DND-41 (cell line): ENCODE data around the gene LCE1F.

Experiments used
- EZH2 ChIP-seq: IDR thresholded peaks from 3 replicates; pipeline ENCODE4 v1.6.1; 2012; ENCODE audit warnings: borderline replicate concordance, low read depth, mild to moderate bottlenecking, moderate library complexity, low read length, inconsistent platforms; ENCODE audit not compliant: severe bottlenecking
- TF ChIP-seq, protein P1 (sequence below): IDR thresholded peaks from 2 replicates; pipeline ENCODE4 v1.5.1; 2012; ENCODE audit warnings: borderline replicate concordance, low read length, moderate library complexity, mild to moderate bottlenecking; ENCODE audit not compliant: poor library complexity, severe bottlenecking; ENCODE audit errors: extremely low read depth

GRCh38 chr1:152823294-152823693 is 48.4 kb downstream of the LCE1F start:
- TF ChIP-seq, protein P1, sequence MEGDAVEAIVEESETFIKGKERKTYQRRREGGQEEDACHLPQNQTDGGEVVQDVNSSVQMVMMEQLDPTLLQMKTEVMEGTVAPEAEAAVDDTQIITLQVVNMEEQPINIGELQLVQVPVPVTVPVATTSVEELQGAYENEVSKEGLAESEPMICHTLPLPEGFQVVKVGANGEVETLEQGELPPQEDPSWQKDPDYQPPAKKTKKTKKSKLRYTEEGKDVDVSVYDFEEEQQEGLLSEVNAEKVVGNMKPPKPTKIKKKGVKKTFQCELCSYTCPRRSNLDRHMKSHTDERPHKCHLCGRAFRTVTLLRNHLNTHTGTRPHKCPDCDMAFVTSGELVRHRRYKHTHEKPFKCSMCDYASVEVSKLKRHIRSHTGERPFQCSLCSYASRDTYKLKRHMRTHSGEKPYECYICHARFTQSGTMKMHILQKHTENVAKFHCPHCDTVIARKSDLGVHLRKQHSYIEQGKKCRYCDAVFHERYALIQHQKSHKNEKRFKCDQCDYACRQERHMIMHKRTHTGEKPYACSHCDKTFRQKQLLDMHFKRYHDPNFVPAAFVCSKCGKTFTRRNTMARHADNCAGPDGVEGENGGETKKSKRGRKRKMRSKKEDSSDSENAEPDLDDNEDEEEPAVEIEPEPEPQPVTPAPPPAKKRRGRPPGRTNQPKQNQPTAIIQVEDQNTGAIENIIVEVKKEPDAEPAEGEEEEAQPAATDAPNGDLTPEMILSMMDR = no peak
- TF ChIP-seq EZH2 = no peak
